NCI-H2196 (cell line): Measurements from ENCODE around the gene RPS16.

Experiments used
- DNase-seq: peaks from one replicate; lab custom pipeline; 2025; ENCODE audit not compliant: unreplicated experiment; lab: John Stamatoyannopoulos, UW

Gene RPS16

DNA sequence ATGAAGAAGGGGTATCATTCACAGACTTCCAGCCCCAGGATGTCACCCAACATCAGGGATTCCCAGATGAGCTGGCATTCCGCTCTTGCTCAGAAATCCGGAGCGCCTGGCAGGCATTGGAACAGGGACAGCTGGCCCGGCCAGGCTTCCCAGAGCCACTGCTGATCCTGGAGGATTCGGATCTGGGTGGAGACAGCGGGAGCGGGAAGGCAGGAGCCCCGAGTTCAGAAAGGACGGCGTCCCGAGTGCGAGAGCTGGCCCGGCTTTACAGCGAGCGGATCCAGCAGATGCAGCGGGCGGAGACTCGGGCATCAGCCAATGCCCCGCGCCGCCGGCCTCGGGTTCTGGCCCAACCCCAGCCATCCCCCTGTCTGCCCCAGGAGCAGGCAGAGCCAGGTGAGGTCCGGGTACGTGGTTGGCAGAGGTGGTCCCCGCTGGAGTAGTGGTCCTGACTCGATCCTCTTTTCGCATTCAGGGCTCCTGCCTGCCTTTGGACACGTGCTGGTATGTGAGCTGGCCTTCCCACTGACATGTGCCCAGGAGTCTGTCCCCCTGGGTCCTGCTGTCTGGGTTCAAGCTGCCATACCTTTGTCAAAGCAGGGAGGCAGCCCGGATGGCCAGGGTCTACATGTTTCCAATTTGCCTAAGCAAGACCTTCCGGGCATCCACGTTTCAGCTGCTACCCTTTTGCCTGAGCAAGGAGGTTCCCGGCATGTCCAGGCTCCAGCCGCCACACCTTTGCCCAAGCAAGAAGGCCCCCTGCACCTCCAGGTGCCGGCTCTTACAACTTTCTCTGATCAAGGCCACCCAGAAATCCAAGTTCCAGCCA lies 12.3 kb downstream of the RPS16 start:
- DNase-seq, result no peak

GRCh38 chr19:39422020-39422419 lies 13.7 kb downstream of the RPS16 start:
- no peak for DNase-seq

GRCh38 chr19:39420769-39421168 lies 15.0 kb downstream of the RPS16 start:
- DNase-seq, result no peak

DNA sequence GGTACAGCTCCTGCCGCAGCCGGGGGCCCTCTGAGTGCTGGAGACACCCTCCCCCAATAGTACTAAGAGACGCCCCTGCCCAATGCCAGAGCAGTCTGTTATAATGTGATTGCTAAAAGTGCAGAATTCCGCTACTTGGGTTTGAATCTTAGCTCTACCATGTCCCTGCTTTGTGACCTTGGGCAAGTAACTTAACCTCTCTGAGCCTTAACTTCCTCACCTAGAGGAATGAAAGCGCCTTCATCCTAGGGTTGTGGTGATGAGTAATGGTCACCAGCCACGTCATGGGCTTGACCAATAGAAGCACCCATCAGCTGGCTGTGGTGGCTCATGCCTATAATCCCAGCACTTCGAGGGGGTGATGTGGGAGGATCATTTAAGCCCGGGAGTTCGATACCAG lies 16.7 kb downstream of the RPS16 start:
- no peak for DNase-seq

DNA sequence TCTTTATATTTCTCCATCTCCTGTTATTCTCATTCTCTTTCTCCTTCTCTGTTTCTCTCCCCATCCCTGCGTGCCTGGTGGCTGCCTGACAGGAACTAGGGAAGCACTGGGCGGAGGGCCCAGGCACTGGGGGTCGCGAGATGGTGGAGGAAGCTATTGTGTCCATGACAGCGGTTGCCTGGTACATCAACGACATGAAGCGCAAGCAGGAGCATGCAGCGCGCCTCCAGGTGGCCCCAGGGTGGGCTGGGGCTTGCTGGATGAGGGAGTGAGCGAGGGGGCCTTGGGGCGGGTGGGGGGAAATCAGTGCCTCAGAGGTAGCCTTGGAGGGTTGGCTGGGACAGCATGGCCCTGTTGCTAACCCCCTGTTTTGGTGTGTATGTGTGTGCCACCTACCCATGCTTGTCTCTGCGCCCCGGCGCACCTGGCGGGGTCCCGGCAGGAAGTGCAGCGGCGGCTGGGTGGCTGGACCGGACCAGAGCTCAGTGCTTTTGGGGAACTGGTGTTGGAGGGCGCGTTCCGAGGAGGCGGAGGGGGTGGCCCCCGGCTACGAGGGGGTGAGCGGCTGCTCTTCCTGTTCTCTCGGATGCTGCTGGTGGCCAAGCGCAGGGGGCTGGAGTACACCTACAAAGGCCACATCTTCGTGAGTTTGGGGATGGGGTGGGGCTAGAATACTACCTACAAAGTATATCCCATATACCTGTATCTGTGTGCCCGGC lies 18.1 kb downstream of the RPS16 start:
- DNase-seq, result no peak

GRCh38 chr19:39416152-39417120 lies 19.3 kb downstream of the RPS16 start:
- DNase-seq, result no peak

DNA sequence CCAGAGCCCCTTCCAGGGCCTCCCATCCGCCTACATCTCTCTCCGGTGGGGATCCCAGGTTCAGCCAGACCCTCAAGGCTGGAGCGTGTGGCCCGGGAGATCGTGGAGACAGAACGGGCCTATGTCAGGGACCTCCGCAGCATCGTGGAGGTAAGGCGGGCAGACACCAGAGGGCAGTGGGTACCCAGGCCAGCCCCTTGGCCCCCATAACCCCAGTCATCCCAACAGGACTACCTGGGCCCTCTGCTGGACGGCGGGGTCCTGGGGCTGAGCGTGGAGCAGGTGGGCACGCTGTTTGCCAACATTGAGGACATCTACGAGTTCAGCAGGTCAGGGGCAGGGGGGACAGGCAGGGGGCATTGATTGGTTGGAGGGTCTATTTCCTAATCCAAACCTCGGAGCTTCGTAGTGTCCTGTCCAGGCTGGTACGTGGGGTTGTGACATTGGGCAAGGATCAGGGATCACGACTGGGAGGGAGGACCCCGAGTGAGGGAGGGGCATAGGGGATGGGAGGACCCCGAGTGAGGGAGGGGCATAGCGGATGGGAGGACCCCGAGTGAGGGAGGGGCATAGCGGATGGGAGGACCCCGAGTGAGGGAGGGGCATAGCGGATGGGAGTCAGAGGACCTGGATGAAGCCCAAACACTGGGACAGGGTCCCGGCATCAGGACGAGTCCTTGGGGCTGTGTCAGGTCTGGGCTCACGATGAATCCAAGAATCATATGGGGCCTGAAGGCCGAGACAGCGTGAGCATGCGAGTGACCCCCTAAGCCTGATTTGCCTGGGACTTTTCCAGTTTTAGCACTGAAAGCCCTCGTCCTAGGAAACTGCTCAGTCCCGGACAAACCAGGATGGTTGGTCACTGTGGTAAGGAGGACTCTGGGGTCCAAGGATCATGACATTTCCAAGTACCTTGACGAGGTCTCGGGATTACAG lies 20.4 kb downstream of the RPS16 start:
- DNase-seq, result no peak

DNA sequence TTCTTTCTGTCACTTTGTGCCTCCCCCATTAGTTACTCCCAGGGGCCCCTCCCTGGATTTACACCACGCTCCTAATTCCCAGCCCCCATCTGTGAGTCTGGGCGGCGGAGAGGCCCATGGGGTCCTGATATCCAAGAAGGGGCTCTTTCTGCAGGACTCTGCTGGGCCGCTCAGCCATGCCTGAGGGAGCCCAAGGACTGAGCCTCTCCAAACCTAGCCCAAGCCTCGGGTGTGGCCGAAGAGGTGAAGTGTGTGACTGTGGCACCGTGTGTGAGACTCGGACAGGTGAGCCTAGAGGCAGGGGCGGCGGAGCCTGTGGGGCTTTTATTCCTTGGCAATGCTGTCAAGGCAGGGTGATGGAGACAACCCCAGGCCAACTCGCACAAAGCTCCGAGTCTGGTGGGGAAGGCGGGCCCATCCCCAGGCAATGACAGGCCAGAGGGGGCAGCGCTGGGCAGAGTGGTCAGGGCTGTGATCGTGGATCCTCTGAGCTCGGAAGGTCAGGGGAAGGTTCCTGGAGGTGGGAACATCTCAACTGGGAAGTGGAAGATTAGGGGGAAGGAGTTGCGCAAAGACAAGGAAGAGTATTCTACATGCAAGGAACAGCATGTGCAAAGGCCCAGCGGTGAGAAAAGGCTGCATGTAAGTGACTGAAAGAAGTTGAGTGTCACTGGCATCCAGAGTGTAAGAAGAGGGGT lies 21.7 kb downstream of the RPS16 start:
- DNase-seq, result no peak

GRCh38 chr19:39413272-39413910 lies 22.4 kb downstream of the RPS16 start:
- no peak for DNase-seq

DNA sequence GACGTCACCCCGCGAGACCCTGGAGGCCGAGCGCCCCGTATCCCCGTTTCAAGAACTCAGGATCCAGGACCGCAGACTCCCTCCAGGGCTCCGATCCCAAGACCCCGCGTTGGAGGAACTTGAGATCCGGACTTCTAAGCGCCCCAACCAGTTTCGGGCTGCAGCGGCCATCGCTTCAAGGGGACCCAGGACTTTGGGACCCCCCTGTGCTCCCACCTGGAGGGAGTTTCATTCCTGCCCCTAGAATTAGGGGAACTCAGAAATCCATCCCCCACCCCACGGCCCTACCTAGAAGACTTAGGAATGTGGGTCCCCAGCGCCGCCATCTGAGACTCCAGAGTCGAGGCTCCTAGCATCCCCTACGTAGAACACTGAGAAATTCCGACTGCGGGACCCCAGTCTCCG lies 22.9 kb downstream of the RPS16 start:
- DNase-seq, result no peak

DNA sequence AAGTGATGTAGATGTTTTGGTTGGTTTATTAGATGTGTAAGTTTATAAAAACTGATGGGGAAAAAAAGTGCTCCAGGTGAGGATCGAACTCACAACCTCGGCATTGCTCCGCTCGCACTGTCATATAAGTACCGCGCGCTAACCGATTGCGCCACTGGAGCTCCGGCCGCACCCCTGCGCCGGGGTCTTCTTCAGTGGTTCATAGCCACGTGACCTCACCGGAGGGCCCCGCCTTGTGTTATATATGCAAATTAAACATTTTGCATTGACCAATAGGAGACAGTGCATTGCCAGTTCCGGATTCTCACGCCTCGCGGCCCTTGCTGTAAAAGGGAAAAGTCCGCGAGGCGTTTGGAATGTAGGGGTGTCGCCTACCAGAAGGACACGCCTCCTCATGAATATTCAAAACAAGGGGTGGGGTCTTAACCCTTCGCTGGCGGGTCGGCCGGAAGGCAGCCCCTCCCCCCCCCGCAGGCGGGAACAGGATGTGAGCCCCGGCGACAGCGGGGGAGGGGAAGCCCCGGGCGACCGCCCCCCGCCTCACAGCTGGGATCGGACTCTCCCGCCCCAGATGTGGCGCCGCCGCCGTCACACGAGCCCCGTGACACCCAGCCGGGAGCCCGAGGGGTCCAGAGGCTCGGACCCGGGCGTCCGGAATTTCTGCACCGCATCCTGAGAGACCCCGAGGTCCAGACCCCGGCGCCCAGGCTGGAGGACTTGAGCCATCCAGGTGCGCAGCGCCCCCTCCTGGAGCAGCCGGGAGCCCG lies 23.5 kb downstream of the RPS16 start, which contains the start of gene PLEKHG2:
Gene PLEKHG2, plus strand, starts transcription at position 570 of the 767 bp plus-strand sequence. CDS start 1,418 bp downstream, outside the sequence.
- DNase-seq, result peak; percentile 99

- peak; percentile 92 for DNase-seq
These were observed 24.0 kb downstream of the RPS16 start for GRCh38 chr19:39411832-39412099.

- no peak for DNase-seq
These were observed 24.5 kb downstream of the RPS16 start for GRCh38 chr19:39411081-39411831.

- no peak for DNase-seq
These were observed 25.0 kb downstream of the RPS16 start for GRCh38 chr19:39410831-39411080.

GRCh38 chr19:39410017-39410830 lies 25.5 kb downstream of the RPS16 start:
- peak; percentile 57 for DNase-seq

- DNase-seq, result peak; percentile 93
These were observed 26.3 kb downstream of the RPS16 start for GRCh38 chr19:39409208-39410016.
